ENCODE measurements around the gene OTOF.

GRCh38 chr2:26471289-26471688 lies 6.6 kb downstream of the OTOF start:
- TF ChIP-seq CTCF (conservative IDR thresholded peaks at IDR 0.05; ENCODE audit: low read depth, low read length) (no peak), FOS (IDR thresholded peaks at IDR 0.05; ENCODE audit: low read depth, low read length) (no peak), USF2 (IDR thresholded peaks at IDR 0.05; ENCODE audit: low read depth, low read length) (no peak)
